Stimulated activated CD4-positive, alpha-beta T cell treated with anti-CD3 and anti-CD28 coated beads, Interleukin-4, amount 100 ng/mL, for 24 hours (primary cell): Measurements from ENCODE around the gene GALR2.
"Not testable (repeated sequence)": the region's sequence is repeated elsewhere in the genome, so short reads cannot be mapped to it uniquely, and the experiment has no call there.

Source experiments
- DNase-seq: peaks from one replicate; pipeline ENCODE4 v3.0.0-alpha.2; 2020

Gene GALR2

DNA sequence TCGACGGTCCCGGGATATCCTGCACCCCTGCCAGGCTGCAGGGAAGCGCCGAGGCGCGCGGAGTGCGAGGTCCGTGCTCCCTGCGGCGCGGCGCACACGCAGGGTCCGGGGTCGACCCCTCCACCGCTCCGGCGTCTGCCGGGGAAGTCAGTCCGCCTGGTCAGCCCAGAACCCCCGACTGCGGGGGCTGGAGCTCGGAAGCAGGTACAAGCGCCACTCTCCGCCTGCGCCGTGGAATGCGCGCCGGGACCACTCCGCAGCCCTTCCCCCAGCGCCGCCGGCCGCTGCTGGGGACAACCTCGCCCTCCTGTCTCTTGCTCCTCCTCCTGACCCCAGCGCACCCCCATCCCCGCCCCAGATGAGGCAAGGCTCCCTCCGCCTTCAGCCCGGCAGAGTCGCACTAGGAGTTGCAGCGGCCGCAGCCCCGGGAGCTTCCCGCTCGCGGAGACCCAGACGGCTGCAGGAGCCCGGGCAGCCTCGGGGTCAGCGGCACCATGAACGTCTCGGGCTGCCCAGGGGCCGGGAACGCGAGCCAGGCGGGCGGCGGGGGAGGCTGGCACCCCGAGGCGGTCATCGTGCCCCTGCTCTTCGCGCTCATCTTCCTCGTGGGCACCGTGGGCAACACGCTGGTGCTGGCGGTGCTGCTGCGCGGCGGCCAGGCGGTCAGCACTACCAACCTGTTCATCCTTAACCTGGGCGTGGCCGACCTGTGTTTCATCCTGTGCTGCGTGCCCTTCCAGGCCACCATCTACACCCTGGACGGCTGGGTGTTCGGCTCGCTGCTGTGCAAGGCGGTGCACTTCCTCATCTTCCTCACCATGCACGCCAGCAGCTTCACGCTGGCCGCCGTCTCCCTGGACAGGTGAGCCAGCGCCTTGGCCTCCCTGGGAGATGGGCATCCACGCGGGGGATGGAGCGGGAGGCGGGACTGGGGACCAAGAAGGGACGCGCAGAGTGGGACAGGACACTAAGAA is at the start of gene GALR2:
Gene GALR2, plus strand, starts transcription at position 392 of the 974 bp plus-strand sequence. Its CDS starts 103 bp downstream, at position 495.
- DNase-seq: no peak

DNA sequence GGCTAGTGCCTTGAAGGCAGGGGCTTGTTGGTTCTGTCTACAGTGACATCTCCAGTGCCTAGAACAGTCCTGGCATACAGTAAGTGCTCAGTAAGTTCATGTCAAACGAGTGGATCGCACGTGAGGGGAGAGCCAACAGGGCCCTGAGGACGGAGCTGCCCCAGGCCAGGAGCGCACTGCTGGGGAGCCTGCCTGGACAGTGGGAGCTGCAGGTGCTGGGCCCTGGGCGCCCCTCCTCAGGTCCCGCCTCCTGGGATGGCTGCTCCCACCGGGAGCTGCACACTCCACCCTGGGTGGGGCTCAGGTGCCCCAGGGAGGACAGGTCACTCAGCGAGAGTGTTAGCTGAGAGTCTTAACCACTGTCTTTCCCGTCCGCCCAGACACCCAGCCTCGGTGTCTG is 49.3 kb upstream of the GALR2 start:
- DNase-seq: no peak

DNA sequence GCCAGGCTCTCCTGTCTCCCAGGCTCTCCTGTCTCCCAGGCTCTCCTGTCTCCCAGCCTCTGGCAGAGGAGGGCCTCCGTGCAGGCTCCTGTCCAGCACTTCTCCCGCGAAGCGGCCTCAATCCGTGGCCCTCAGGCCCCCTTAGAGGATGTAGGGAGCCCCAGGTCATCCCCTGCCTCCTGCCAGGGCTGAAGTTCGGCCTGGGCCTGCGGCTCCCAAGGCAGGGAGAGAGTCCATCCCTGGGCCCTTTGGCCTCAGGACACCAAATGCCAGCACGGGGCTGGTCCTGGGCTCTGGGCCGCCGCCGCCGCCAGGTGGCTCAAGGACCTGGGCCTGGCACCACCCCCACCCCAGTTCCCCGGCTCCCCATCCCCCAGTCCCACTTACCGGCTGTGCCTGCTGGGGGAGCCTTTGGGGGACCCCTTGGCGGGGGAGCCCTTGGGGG is 47.8 kb upstream of the GALR2 start:
- DNase-seq: no peak

DNA sequence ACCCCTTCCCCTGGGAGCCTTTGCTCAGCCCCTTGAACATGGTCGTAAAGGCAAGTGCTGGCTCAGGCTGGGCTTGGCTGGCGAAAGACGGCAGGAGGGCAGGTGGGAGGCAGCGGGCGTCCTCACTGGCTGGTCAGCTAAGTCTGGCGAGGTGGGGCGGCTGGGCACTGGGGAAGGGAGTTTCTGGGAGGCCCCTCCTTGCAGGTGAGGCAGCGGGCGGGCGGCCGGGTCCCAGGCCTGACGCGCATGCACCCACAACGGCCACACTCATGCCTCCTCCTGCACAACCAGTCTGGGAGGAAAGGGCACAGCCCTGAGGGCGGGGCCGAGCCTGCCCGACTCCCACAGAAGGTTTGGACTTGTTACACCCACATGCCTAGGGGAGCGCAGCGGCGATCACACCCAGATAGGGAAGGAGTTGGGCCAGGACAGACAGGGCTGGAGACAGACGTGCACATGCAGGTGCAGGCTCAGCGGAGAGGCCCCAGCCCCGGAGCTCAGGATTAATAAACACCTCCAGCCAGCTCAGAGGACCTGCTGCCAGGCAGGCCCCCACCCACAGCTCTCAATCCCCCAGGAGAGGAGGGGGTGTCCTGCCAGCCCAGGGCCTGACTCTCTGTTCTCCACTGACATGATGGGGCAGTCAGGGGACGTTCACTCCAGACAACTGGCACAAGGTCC is 47.3 kb upstream of the GALR2 start, which contains the start of gene EVPL:
Gene EVPL, minus strand, starts transcription at position 148 of the 681 bp plus-strand sequence. Its CDS starts 108 bp downstream, at position 40.
- no peak for DNase-seq

DNA sequence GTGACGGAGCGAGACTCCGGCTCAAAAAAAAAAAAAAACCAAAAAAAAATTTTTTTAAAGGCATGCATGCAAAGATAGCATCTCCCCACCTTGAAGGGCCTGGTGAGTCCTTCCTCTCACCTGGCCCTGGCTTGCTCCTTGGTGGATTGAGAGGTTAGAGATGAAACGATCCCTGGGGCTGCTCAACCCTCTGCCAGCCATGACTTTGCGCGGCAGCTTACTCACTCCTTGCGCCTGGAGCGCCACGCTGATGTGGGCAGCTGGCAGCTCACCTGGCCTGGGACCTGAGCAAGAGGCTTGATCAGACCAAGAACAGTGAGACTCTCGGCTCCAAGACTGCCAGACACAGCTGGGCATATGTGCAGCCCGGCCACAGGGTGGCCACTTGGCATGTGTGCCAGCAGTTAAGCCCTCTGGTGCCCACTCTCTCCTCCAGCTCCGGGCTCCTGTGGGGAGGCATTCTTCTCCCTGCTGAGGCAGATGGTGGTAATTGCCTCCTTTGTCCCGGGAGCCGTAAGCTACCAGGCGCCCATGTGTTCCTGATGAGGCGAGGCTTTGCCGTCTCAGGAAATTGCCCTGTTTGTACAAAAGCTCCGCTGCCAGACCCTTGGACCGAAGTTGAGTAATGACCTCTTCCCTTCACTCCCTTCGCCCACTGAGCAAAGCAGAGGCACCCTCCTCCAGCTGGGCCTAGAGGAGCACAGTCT is 42.4 kb upstream of the GALR2 start:
- DNase-seq: no peak

- DNase-seq: no peak
These were observed 41.8 kb upstream of the GALR2 start for GRCh38 chr17:76032780-76033108.

GRCh38 chr17:76033139-76033538 is 41.4 kb upstream of the GALR2 start:
- no peak for DNase-seq

GRCh38 chr17:76034428-76035350 is 39.9 kb upstream of the GALR2 start:
- no peak for DNase-seq

DNA sequence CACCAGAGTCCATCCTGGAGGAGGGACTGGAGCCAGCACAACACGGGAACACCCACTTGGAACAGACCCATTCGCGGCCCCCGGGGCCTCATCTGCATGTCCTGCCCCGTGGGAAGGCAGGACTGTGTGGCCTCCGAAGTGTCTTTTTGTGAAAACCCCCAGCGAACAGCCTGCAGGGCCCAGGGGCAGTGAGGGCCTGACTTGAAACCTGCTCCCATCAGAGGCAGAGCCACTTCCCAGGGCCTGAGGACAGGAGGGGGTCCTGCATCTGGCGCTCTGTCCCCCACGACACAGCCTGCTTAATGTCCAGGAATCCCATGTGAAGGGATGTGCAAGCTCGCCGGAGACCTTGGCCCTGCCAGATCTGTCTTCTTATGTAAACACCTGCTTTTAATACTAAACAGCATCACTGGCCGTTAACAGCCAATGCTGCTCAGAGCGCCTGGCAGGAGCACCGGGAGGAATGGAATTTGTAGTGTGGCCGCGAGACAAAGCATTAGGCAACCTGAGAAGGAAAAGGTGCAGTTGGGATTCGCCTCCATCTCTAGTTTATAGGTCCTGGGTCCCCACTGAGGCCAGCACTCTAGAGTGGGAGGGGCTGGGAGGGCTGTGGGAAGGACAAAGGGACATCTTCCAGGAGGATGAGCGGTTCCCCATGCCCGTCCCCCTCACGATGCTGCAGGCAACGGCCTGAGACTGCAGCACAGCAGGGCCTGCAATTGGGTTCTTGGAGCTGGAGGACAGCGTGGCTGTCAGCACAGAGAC is 37.9 kb upstream of the GALR2 start:
- no peak for DNase-seq

DNA sequence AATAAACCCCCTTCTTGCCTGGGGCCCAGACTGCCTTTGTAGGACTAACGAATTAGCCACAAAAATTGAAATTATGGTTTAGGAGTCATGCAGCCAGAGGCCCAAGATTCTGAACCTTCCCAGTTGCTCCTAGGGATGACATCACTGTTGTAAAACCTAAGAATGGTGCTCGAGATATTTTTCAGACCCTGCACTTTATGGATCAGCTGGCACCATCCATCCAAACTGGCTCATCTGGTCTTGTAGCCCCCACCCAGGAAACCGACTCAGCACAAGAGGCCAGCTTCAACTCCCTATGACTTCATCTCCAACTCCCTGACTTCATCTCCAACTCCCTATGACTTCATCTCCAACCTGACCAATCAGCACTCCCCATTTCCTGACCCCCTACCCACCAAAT is 36.5 kb upstream of the GALR2 start:
- no peak for DNase-seq

DNA sequence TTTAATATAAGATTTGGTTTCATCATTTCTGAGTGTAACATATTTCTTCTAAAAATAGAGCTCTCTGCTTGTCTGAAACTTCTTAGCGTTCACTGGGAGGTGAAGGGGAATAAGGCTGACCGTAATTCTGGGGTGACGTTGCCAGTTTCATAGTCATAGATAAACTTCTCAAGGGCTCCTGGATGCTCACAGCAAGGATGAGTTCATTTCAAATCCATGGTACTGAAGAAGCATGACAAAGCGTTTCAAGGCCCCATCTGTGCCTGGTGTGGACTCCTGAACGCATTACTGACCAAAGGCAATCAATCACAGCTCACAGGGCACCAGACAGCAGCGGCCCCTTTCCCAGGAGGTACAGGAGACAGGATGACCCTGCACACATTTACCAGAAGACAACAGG is 35.5 kb upstream of the GALR2 start:
- DNase-seq: no peak

- no peak for DNase-seq
These were observed 34.2 kb upstream of the GALR2 start for GRCh38 chr17:76040376-76040775.

DNA sequence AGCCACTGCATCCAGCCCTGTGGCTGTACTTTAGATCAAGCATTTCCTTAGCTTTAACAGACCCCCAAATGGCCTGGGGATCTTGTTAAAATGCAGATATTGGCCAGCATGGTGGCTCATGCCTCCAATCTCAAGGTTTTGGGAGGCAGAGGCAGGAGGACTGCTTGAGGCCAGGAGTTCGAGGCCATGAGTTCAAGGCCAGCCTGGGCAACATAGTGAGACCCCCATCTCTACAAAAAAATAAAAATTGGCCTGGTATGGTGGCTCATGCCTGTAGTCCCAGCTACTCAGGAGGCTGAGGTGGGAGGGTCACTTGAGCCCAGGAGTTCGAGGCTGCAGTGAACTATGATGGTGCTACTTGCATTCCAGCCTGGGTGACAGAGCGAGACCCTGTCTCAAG is 31.7 kb upstream of the GALR2 start:
- not testable (repeated sequence) for DNase-seq

- DNase-seq: not testable (repeated sequence)
These were observed 30.0 kb upstream of the GALR2 start for GRCh38 chr17:76044475-76045007.

- no peak for DNase-seq
These were observed 28.5 kb upstream of the GALR2 start for GRCh38 chr17:76046064-76046463.

DNA sequence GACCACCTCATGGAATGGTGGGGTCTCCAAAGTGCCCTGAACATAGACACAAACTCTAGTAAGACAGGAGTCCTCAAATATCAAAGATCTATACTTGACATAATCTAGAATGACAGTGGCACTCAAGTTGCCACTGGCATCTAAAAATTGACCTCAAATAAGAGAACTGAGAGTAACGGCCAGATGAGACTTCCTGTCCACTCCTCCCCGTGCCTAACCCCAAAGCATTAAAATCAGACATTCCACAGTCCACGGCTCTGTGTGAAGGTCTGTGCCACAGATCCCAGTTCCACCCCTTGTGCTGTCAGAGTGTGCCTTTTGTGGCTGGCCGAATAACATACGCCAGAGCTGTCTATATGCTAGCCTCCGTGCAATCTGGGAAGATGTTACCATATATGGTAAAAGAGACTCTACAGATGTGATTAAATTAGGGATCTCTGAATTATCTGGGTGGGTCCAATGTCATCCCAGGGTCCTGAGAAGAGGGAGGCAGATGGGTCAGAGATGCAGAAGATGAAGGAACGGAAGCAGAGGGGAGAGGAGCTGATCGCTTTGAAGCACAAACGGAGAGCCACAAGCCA is 26.5 kb upstream of the GALR2 start:
- no peak for DNase-seq

- DNase-seq: no peak
These were observed 25.9 kb upstream of the GALR2 start for GRCh38 chr17:76048711-76049110.

GRCh38 chr17:76049239-76049638 is 25.3 kb upstream of the GALR2 start:
- no peak for DNase-seq

DNA sequence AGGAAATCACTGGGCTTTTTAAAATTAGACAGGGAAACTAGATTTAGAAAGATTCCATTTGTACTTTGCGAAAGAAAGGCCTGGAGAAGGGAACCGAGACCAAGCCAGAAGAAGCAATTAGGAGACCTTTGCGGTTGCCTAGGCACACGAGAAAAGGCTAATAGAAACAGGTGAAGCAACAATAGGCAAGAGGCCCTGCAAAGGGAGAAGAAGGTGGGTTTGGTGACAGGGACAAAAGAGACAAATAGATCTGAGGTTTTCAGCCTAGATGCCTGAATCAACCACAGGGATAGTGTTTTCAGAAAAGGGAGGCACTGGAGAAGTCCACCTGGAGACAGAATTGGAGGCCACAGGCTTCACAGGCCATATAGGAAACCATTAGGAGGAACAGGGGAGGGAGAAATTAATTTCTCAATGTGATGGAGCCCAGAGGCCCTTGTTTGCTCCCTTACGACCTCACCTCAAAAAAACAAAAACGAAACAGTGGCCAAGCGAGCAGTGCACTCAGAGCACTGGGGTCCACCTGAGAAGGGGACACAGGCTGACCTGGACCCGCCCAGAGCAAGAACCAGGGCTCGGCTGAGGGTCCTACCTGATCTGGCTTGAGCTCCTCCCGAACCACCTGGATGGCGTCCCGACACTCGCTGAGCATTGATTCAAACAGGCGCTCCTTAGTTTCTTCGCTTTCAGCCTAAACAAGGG is 24.6 kb upstream of the GALR2 start:
- DNase-seq: no peak
